Natural killer cell (primary cell): Measurements from ENCODE around the gene HIF1A. TPM values are rescaled to one million over a fixed set of nuclear protein-coding genes. Genes with fewer than 3 reads are reported as not detected.

Source experiments
- ATAC-seq, 3 donors: fragments of 150-1000 bp in 2 of 3; fragments of 200-7000 bp in 1 of 3; cut with Tn5 transposase; 1 replicate in 1 of 3; 2 replicates in 2 of 3; pipeline ENCODE4 v1.10.0; 2021; ENCODE audit warnings: mild to moderate bottlenecking in 2 of 3, moderate library complexity in 2 of 3
- DNase-seq, 2 donors: peaks; one replicate each; pipeline versions ENCODE4 v3.0.0 to v3.0.0-alpha.2; 2013 to 2021; ENCODE audit warnings: mixed read lengths in 1 of 2
- H3K27ac ChIP-seq: one replicate; pipeline ENCODE4 v1.5.1; 2013; ENCODE audit warnings: mild to moderate bottlenecking, low read length
- H3K27me3 ChIP-seq: one replicate; pipeline ENCODE4 v1.6.1; 2013; ENCODE audit warnings: low read length; ENCODE audit not compliant: control insufficient read depth, insufficient read depth
- H3K36me3 ChIP-seq: one replicate; pipeline ENCODE4 v1.6.1; 2013; ENCODE audit warnings: low read length; ENCODE audit not compliant: control insufficient read depth, insufficient read depth
- H3K4me1 ChIP-seq: one replicate; pipeline ENCODE4 v1.6.1; 2013; ENCODE audit warnings: low read length; ENCODE audit not compliant: control insufficient read depth, insufficient read depth
- H3K4me3 ChIP-seq: one replicate; pipeline ENCODE4 v1.5.1; 2013; ENCODE audit warnings: low read length
- H3K9me3 ChIP-seq: one replicate; pipeline ENCODE4 v1.6.1; 2013; ENCODE audit warnings: low read length; ENCODE audit not compliant: control insufficient read depth, insufficient read depth
- H3K27ac Mint-ChIP-seq, 2 donors: one replicate each; pipeline ENCODE4 v1.8.0; 2022; ENCODE audit warnings: mild to moderate bottlenecking in 2 of 2, mixed read lengths in 2 of 2, moderate library complexity in 1 of 2
- H3K27me3 Mint-ChIP-seq, 2 donors: one replicate each; pipeline ENCODE4 v1.8.0; 2022; ENCODE audit warnings: low read depth in 2 of 2, mixed read lengths in 2 of 2
- H3K36me3 Mint-ChIP-seq: one replicate; pipeline ENCODE4 v1.8.0; 2022; ENCODE audit warnings: mixed read lengths
- H3K4me1 Mint-ChIP-seq, 2 donors: one replicate each; pipeline ENCODE4 v1.8.0; 2022; ENCODE audit warnings: mixed read lengths in 2 of 2
- H3K4me3 Mint-ChIP-seq: one replicate; pipeline ENCODE4 v1.8.0; 2022; ENCODE audit warnings: mild to moderate bottlenecking, moderate library complexity, mixed read lengths
- H3K9me3 Mint-ChIP-seq, 2 donors: one replicate each; pipeline ENCODE4 v1.8.0; 2022; ENCODE audit warnings: mixed read lengths in 2 of 2
- CTCF ChIP-seq: fragments of 200-600 bp; IDR thresholded peaks from one replicate; pipeline ENCODE4 v1.8.0; 2022; ENCODE audit warnings: antibody characterized with exemption
- WGBS: methylation state at CpG from one replicate; pipeline ENCODE4 v1.1.7; 2013; ENCODE audit warnings: missing lambda C conversion rate; ENCODE audit not compliant: insufficient coverage; 5-methylcytosine and 5-hydroxymethylcytosine counted together
- intact Hi-C: fragments of 100-400 bp; cut with micrococcal nuclease; formaldehyde crosslinking; loops from one replicate; pipeline ENCODE4 v1.14.2; 2022
- total RNA-seq, 4 donors: library from RNA; stranded (reverse); fragments of 120-200 nt in 1 of 4; gene quantifications; one replicate each; pipeline versions ENCODE4 v1.2.3 to v1.2.4, GENCODE V29; 2013 to 2022

The HIF1A gene
- total RNA-seq, 3 donors from 2014 or later (not counting 1 experiment from before 2014, with no cell fraction given), result 174 to 184 (median 177) TPM

- intact Hi-C loops, result no loop called here
- Histone ChIP-seq H3K27ac (no peak overlapping the region), H3K36me3 (peaks cover 17% of the 10 kb centered on the region), H3K4me1 (no peaks in the 10 kb centered on the region), H3K9me3 (no peaks in the 10 kb centered on the region), H3K4me3 (no peak overlapping the region), H3K27me3 (no peaks in the 10 kb centered on the region)
- no peak overlapping the region for H3K27ac Mint-ChIP-seq
- peaks cover 13% of the 10 kb centered on the region for H3K36me3 Mint-ChIP-seq
- no peak for DNase-seq
- ATAC-seq, result no peak
- H3K4me3 Mint-ChIP-seq, result no peak overlapping the region
- H3K27me3 Mint-ChIP-seq, result no peaks in the 10 kb centered on the region
- WGBS, result 96% methylated on average over 1 of the region's 1 CpG
- no peak for TF ChIP-seq CTCF
- H3K4me1 Mint-ChIP-seq, result no peaks in the 10 kb centered on the region
- H3K9me3 Mint-ChIP-seq, result no peaks in the 10 kb centered on the region
Observed at GRCh38 chr14:61774861-61775260, 79.5 kb downstream of the HIF1A start.

GRCh38 chr14:61780125-61780524 is 84.8 kb downstream of the HIF1A start:
- Histone ChIP-seq H3K4me3 (no peak overlapping the region), H3K36me3 (peaks cover 14% of the 10 kb centered on the region), H3K4me1 (no peaks in the 10 kb centered on the region), H3K27ac (no peak overlapping the region), H3K27me3 (no peaks in the 10 kb centered on the region), H3K9me3 (no peaks in the 10 kb centered on the region)
- ATAC-seq, result no peak
- H3K36me3 Mint-ChIP-seq, result peaks cover 13% of the 10 kb centered on the region
- H3K27ac Mint-ChIP-seq, result no peak overlapping the region
- TF ChIP-seq CTCF, result no peak
- DNase-seq, result peak in 1 of 2 donors; percentile 45
- H3K4me1 Mint-ChIP-seq, result no peaks in the 10 kb centered on the region
- H3K4me3 Mint-ChIP-seq, result no peak overlapping the region
- no peaks in the 10 kb centered on the region for H3K27me3 Mint-ChIP-seq
- H3K9me3 Mint-ChIP-seq, result no peaks in the 10 kb centered on the region
- intact Hi-C loops, result no loop called here
- WGBS, result 22% methylated on average over 2 of the region's 3 CpGs

GRCh38 chr14:61797309-61797708 is 102.0 kb downstream of the HIF1A start:
- Histone ChIP-seq H3K4me3 (no peak overlapping the region), H3K36me3 (peaks cover 2% of the 10 kb centered on the region), H3K27me3 (no peaks in the 10 kb centered on the region), H3K9me3 (no peaks in the 10 kb centered on the region), H3K4me1 (no peaks in the 10 kb centered on the region), H3K27ac (no peak overlapping the region)
- DNase-seq (no peak), ATAC-seq (no peak)
- intact Hi-C loops, result no loop called here
- no peaks in the 10 kb centered on the region for H3K27me3 Mint-ChIP-seq
- no peaks in the 10 kb centered on the region for H3K9me3 Mint-ChIP-seq
- no peak overlapping the region for H3K4me3 Mint-ChIP-seq
- no peaks in the 10 kb centered on the region for H3K36me3 Mint-ChIP-seq
- 96% methylated on average over 5 of the region's 5 CpGs for WGBS
- H3K4me1 Mint-ChIP-seq, result no peaks in the 10 kb centered on the region
- no peak for TF ChIP-seq CTCF
- no peak overlapping the region for H3K27ac Mint-ChIP-seq

Other genes starting within 250 kb of the HIF1A start
- gene SNAPC1, start 66.9 kb downstream of the HIF1A start, total RNA-seq, result 1 to 10 TPM; 2.2 to 2.4 (median 2.2) TPM
- under 1 TPM in 2 of 3 donors, not detected in 1; 0.02 to 0.03 TPM for gene SYT16, start 117.2 kb downstream of the HIF1A start, total RNA-seq